ENCODE data around the gene MYO15B.

- TF ChIP-seq CTCF (IDR thresholded peaks at IDR 0.05; ENCODE audit: low read length) = no peak
- no peak for TF ChIP-seq EZH2 (optimal IDR thresholded peaks at IDR 0.05; ENCODE audit: low read depth, low read length)
Measured at GRCh38 chr17:75636381-75637142, 49.0 kb downstream of the MYO15B start.

All from MM.1S (cell line).